GM12875 (cell line): Measurements from ENCODE around the gene SPIRE1.

ENCODE experiments used
- H3K4me3 ChIP-seq: one replicate; pipeline ENCODE4 v1.5.1; 2011; ENCODE audit warnings: low read depth, low read length, control low read depth
- TF ChIP-seq, protein P1 (sequence below): IDR thresholded peaks from 2 replicates; pipeline ENCODE4 v1.5.1; 2011; ENCODE audit warnings: low read depth, mild to moderate bottlenecking, control low read depth, inconsistent platforms, low read length, moderate library complexity, borderline replicate concordance; ENCODE audit not compliant: insufficient read depth

The SPIRE1 gene

DNA sequence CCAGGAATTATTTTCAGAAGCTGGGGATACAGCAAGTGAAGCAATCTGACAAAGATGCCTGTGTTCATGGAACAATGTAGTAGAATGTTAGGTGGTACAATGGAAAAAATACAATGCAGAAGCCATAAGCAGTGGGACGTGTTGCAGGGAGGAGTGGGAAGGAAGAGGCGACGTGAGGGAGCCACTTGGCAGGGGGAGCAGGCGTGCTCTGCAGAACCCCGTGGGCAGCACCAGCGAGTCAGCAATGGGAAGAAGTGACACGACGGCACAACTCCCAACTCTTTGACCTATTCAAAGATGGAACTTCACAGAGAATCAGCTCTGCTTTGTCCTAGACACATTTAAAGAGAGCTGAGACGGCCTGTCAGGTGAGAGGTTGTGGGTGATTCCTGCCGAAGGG, 219.7 kb downstream of the SPIRE1 start:
- TF ChIP-seq, protein P1, sequence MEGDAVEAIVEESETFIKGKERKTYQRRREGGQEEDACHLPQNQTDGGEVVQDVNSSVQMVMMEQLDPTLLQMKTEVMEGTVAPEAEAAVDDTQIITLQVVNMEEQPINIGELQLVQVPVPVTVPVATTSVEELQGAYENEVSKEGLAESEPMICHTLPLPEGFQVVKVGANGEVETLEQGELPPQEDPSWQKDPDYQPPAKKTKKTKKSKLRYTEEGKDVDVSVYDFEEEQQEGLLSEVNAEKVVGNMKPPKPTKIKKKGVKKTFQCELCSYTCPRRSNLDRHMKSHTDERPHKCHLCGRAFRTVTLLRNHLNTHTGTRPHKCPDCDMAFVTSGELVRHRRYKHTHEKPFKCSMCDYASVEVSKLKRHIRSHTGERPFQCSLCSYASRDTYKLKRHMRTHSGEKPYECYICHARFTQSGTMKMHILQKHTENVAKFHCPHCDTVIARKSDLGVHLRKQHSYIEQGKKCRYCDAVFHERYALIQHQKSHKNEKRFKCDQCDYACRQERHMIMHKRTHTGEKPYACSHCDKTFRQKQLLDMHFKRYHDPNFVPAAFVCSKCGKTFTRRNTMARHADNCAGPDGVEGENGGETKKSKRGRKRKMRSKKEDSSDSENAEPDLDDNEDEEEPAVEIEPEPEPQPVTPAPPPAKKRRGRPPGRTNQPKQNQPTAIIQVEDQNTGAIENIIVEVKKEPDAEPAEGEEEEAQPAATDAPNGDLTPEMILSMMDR = no peak
- H3K4me3 ChIP-seq = no peak overlapping the region

DNA sequence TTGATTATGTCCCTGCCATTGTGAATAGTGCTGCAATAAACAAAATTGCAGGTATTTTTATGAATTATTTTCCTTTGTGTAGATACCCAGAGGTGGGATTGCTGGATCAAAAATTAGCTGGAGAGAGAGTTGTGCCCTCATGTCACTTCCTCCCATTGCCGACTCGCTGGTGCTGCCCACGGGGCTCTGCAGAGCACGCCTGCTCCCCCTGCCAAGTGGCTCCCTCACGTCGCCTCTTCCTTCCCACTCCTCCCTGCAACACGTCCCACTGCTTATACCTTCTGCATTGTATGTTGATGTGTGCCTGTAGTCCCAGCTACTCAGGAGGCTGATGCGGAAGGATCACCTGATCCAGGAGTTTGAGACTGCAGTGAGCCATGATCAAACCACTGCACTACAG, 222.0 kb downstream of the SPIRE1 start:
- TF ChIP-seq, protein P1 = no peak
- H3K4me3 ChIP-seq = no peak overlapping the region

DNA sequence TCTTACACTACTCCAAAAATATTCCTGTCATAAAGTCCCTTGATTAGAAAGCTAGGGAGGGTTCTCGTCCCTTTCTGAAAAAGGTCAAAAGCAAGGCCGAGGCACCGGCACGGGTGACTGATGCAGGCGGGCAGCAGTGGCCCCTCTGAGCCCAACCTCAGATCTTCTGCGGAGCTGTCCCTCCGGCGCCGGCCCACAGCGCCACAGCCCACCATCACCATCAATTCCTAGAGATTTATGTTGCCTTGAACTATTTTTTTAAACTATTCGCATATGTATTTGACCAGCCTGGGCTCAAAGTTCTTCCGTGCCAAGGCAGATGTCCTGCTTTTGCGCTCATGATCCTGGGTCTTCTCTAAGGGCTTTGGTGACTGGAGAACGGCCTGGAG, 223.4 kb downstream of the SPIRE1 start:
- TF ChIP-seq, protein P1 = no peak
- H3K4me3 ChIP-seq = no peak overlapping the region

DNA sequence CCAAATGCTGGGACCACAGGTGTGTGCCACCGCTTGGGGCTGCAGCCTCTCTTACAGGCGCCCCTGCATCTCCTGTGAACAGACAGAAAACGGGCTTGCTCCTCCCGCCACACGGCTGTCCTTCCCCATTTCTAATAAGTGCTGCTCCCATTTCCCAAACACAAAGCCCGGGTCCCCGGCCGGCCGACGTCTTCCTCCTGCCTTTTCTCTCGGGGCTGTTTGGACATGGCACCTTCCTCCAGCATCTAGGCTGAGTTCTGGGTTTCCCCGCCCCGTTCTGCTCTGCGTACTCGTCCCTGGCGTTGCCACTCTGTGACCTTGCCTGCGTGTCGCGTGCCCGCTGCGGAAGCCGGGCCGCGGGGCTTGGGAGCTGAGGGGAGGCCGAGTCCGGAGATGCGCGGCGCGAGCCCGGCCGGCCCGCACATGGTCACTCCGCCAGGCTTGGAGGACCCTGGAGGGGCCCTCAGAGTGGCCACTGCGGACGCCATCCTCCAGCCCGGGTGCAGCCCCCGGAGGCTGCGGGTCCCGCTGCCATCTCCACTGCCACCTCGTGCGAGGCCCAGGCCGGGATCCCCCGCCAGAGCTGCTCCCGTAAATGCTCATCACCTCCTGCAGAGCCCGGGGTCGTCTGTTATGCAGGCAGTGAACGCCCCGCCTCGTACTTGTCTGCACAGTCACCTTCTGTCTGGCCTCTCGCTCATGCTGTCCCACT, 223.9 kb downstream of the SPIRE1 start:
- no peak overlapping the region for H3K4me3 ChIP-seq
- TF ChIP-seq, protein P1 = no peak

DNA sequence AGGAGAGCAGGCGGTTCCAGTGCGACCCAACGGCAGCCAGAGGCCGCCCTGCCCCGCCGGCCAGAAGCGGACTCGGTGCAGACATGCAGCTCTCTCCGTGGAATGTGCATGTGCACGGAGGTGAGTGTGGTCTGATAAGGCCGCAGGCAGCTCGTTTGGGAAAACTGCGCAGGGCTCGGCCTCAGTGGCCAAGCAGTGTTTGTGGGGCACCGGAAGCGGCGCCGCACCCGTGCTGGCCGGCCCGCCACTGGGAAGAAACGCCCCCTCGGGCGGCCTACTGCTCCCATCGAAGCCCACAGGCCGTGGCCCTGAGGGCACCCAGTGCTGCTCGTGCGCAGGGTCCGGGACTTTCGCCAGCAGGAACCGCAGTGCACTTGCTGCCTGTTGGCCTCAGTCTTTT, 225.0 kb downstream of the SPIRE1 start:
- H3K4me3 ChIP-seq = no peak overlapping the region
- TF ChIP-seq, protein P1 = no peak

DNA sequence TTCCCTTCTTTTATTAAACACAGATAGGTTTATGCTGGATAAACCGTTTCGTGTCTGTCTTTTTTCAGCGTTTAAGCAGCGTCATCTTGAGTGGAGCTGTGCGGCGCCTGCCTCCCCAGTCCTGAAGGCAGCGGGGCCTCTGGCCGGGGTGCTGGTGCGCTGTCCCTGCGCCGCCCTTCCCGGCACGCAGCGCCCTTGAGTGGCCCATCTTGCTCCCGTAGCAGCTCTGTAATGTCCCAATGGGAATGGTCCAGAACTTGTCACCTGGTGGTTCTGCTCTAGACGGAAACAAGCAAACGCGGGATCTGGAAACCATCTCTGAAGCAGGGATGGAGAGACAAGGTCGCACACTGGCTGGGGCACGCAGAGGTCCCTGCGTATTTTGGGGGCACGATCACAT, 225.7 kb downstream of the SPIRE1 start:
- TF ChIP-seq, protein P1 = no peak

DNA sequence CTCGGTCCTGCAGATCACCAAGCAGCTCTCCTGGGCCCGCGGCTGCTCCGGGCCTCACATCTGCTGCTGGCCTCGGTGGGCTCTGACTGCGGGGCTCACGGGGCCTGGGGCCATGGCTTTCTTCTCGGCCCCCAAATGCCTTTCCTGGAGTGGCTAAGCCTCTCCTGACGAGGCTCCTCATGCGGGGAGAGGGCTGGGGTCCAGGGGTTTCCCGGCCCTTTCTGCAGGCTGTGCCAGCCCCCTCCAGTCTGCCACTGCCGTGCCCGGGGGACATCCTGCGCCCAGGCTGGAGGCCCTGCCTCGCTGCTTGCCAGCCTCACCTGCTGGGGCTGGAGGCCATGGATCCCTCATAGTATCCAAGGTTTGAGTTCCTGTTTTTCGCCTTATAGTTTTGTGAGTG, 226.3 kb downstream of the SPIRE1 start:
- TF ChIP-seq, protein P1 = no peak
- H3K4me3 ChIP-seq = no peak overlapping the region

More for the DNA sequence above, 225.7 kb downstream of the SPIRE1 start:
- H3K4me3 ChIP-seq = no peak overlapping the region
